ENCODE data around the gene P3R3URF.

- TF ChIP-seq, protein P1, sequence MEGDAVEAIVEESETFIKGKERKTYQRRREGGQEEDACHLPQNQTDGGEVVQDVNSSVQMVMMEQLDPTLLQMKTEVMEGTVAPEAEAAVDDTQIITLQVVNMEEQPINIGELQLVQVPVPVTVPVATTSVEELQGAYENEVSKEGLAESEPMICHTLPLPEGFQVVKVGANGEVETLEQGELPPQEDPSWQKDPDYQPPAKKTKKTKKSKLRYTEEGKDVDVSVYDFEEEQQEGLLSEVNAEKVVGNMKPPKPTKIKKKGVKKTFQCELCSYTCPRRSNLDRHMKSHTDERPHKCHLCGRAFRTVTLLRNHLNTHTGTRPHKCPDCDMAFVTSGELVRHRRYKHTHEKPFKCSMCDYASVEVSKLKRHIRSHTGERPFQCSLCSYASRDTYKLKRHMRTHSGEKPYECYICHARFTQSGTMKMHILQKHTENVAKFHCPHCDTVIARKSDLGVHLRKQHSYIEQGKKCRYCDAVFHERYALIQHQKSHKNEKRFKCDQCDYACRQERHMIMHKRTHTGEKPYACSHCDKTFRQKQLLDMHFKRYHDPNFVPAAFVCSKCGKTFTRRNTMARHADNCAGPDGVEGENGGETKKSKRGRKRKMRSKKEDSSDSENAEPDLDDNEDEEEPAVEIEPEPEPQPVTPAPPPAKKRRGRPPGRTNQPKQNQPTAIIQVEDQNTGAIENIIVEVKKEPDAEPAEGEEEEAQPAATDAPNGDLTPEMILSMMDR (IDR thresholded peaks at IDR 0.05) = no peak
- TF ChIP-seq POLR2A (IDR thresholded peaks at IDR 0.05; ENCODE audit: low read depth) = no peak
- no peak for TF ChIP-seq EP300 (IDR thresholded peaks at IDR 0.05)
- no peak for TF ChIP-seq POLR2AphosphoS5 (IDR thresholded peaks at IDR 0.05)
Observed at GRCh38 chr1:46193285-46193684, 17.0 kb upstream of the P3R3URF start.

All from esophagus muscularis mucosa (tissue), 4 donors.